Stimulated activated CD4-positive, alpha-beta T cell treated with anti-CD3 and anti-CD28 coated beads, Interleukin-4, amount 100 ng/mL, for 24 hours (primary cell): Measurements from ENCODE around the gene NGFR.
"Not testable (repeated sequence)": the region's sequence is repeated elsewhere in the genome, so short reads cannot be mapped to it uniquely, and the experiment has no call there.

Source experiments
- DNase-seq: peaks from one replicate; pipeline ENCODE4 v3.0.0-alpha.2; 2020

The NGFR gene

GRCh38 chr17:49547566-49547965, 52.5 kb downstream of the NGFR start:
- DNase-seq = no peak

- no peak for DNase-seq
These were observed 53.0 kb downstream of the NGFR start for GRCh38 chr17:49548051-49548505.

- DNase-seq = no peak
These were observed 53.6 kb downstream of the NGFR start for GRCh38 chr17:49548506-49549310.

GRCh38 chr17:49549311-49549605, 54.2 kb downstream of the NGFR start:
- DNase-seq = no peak

GRCh38 chr17:49549691-49550678, 54.9 kb downstream of the NGFR start:
- DNase-seq = no peak

- not testable (repeated sequence) for DNase-seq
These were observed 55.7 kb downstream of the NGFR start for GRCh38 chr17:49550764-49551163.

DNA sequence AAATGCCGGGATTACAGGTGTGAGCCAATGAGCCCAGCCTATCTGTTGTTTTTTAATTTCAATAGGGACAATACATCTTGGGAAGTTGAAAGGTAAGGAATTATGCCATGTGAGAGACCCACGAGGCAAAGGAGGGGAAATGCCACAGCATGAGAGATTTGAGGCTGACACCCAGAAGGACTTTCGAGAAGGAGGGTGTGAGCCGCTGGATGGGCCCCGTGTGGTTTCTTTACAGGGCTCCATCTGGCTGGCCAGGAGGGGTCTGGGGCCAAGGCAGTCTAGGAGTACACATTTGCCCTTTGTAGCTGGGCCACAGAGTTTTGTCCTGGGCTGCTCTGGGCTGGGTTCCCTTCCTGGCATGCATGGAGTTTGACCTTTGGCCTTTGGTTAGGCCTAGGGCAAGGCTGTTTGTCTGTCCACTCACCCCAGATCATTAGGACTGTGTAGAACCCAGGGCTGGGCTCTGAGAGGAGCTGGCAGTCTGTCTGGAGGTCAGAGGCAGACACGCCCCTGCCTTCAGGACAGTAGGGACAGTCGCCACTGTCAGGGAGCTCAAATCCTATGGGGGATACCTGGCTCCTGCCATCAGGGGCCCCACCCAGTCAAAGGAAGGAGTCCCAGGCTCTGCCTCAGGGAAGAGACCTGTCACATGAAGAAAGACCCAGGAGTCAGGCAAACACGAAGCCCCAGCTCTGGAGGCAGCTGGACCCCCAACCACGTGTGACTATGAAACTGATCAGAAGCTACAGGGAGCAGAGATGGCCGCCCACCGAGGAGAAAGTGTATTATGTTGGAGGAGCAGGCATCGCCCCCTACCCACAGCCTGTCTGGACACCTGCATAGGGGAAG, 56.4 kb downstream of the NGFR start:
- DNase-seq = no peak

DNA sequence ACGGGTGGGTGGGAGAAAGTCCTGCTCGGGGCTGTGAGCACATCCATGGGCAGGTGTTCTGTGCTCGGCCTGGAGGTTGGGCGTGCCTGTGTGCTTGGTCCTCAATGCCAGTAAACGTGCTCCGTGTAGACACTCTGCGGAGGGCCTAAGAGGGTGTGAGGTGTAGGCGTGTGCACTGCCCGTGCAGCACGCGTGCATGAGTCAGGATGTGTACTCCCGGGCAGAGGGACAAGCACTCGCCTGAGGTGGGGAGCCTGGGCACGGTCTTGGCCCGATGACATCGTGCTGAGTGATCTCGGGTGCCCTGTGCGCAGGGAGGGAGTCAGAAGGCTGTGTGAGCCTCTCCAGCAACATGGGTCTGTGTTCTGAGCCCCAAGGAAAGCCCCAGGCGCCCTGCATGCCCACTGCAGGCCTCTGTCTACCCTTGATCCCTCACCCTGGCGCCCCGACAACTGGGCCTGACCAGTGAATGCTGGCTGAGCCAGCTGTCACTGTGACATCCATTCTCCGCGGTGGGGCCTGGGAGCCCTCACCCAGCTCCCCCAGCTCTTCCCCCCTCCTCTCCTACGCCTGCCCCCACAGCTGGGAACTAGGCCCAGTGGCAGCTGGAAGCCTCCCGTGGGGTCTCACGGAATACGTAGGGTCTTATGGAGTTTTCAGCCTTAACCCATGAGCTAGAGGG, 57.1 kb downstream of the NGFR start:
- no peak for DNase-seq

- DNase-seq = no peak
These were observed 58.7 kb downstream of the NGFR start for GRCh38 chr17:49553676-49554335.

DNA sequence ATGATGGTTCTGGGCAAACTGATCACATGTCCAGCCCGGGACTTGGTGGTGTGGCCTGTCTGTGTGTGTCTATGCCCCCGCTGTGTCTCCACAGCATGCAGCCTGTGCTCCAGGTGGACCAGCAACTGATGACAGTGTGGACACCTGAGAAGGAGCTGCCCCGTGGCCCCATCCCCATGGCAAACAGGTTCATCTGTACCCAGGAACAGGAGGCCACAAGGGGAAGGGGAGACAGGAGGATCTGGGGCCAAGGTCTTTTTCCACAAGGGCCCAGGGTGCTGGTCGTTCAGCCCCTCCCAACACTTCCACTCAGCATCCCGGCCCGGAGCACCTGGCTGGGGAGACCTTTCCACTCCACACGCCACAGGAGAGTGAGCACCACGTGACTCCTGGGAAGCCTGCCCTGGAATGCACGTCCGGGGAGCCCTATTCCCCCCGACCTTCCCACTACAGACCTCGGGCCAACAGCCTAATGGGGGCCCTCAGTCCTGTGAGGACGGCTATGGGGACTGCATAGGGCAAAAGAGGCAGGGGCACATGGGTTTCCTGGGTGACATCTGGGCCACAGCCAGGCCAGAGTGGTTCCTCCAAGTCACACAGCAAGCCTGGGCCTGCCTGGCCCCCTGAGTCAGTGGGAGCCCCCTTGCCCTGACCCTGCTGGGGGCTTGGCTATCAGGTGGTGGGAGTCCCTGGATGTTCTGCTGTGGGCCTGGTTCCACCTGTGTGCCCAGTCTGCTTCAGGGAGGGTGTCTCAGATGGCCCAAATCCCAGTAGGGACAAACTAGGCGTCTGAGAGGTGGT, 59.8 kb downstream of the NGFR start:
- DNase-seq = no peak

- no peak for DNase-seq
These were observed 60.6 kb downstream of the NGFR start for GRCh38 chr17:49555495-49556222.

DNA sequence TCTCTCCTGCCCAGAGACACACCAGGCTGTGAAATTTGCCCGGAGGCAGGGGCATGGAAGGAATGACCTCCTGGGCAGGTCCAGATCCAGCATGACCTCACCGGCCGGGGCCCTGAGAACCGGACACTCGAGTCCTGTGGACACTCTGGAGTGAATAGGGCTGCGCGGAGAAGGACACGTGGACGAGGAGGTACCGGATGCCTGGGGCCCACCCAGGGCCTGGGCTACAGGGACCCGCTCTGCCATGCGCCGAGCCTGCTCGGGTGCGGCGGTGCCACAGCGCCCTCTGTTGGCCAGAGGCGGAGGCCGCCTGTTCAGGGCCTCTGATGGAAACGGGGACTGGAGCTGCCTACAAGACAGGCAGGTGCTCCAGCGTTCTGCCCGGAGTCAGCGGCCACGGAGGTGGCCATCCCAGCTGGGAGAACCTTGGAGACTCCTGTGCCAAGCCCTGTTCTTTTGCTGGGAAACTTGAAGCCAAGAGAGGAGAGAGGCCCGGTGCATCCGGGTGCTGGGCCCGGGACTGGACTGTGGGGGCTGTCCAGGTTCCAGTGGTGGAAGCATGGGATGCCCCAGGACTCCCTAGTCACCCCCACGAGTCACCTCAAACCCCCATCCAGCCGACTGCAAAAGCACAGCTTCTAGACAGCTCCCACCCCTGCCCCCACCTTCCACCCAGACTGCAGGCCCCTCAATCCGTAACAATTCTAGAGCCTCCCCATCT, 61.3 kb downstream of the NGFR start:
- peak; percentile 86 for DNase-seq

DNA sequence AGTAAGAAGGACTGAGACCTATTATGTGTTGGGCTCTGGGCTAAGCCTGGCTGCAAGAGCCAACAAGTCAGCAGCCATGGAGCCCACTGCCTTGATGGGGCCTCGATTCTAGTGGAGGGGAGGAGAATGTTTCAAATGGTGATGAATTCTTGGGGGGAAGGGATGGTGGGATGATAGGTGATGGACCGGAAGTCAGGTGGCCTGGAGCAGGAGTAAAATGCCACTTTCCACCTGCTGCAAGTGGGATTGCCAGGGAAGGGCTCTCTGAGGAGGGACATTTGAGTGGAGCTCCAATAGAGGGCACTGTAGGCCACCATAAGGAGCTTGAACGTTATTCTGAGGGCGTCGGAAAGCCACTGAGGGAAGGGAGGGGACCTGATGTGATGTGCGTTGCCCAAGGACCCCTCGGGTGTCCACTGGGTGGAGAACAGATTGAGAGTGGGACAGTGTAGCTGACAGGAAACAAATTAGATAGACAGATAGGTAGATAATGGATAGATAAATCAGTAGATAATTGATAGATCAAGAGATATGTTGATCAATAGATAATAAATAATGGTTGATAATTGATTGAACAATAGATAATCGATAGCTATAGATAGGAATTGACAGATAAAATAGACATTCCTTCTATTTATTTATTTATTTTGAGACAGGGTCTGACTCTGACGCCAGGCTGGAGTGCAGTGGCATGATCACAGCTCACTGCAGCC, 62.4 kb downstream of the NGFR start:
- DNase-seq = peak; percentile 45
